GM18867 (cell line): ENCODE data around the gene HAPLN2.

Experiments used
- ATAC-seq: cut with Tn5 transposase; IDR thresholded peaks from one replicate; pipeline ENCODE4 v1.9.1; 2021; ENCODE audit warnings: mild to moderate bottlenecking, moderate library complexity; ENCODE audit not compliant: unreplicated experiment

HAPLN2 gene

GRCh38 chr1:156643778-156644092 lies 24.5 kb downstream of the HAPLN2 start:
- no peak for ATAC-seq

- ATAC-seq, result no peak
Measured at GRCh38 chr1:156644146-156644545, 24.9 kb downstream of the HAPLN2 start.

GRCh38 chr1:156644640-156645039 lies 25.4 kb downstream of the HAPLN2 start:
- no peak for ATAC-seq

- no peak for ATAC-seq
Measured at GRCh38 chr1:156645056-156645455, 25.8 kb downstream of the HAPLN2 start.

GRCh38 chr1:156645666-156646065 lies 26.5 kb downstream of the HAPLN2 start:
- no peak for ATAC-seq

DNA sequence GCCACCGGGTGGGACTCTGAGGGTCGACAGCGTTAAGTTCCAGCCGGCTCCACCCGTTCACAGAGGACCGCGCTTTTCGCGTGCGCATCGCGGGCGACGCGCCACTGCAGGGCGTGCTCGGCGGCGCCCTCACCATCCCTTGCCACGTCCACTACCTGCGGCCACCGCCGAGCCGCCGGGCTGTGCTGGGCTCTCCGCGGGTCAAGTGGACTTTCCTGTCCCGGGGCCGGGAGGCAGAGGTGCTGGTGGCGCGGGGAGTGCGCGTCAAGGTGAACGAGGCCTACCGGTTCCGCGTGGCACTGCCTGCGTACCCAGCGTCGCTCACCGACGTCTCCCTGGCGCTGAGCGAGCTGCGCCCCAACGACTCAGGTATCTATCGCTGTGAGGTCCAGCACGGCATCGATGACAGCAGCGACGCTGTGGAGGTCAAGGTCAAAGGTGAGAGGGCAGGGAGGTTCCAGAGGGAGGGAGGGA lies 27.6 kb downstream of the HAPLN2 start:
- ATAC-seq, result no peak

- no peak for ATAC-seq
Measured at GRCh38 chr1:156647351-156647750, 28.1 kb downstream of the HAPLN2 start.

DNA sequence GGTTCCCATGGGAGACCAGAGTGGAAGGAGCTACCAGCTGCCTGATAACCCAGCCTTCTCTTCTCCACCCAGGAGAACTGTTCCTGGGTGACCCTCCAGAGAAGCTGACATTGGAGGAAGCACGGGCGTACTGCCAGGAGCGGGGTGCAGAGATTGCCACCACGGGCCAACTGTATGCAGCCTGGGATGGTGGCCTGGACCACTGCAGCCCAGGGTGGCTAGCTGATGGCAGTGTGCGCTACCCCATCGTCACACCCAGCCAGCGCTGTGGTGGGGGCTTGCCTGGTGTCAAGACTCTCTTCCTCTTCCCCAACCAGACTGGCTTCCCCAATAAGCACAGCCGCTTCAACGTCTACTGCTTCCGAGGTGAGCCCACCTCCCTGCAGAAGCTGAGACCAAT lies 29.3 kb downstream of the HAPLN2 start:
- no peak for ATAC-seq

DNA sequence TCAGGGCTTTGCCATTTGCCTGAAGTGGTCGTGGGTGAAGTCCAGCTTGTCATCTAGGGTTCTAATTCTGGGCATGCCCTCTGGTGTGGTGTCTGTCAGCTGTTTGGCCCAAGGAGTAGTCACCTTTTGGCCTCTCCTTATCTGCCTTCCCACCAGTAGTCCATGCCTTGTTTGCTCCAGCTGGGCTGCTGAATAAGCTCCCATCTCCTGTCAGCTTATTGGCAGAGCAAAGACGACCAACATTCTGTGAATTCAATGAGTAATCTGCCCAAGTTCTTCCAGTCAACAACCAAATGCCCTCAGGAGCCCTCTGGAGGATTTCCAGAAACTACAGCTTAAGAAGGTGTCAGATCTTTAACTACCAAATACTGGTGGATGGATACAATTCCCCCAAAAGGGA lies 29.7 kb downstream of the HAPLN2 start:
- no peak for ATAC-seq

GRCh38 chr1:156652131-156652991 lies 33.1 kb downstream of the HAPLN2 start:
- no peak for ATAC-seq

DNA sequence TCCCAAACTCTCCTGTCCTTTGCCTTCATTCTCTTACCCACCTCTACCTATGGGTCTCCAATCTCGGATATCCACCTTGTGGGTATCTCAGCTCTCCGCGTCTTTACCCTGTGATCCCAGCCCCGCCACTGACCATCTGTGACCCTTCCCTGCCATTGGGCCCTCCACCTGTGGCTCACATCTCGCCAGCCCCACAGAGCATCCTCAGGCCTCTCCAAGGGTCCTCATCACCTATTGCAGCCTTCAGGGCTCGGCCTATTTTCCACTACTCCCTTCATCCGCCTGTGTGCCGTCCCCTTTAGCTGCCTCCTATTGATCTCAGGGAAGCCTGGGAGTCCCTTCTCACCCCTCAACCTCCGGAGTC lies 33.8 kb downstream of the HAPLN2 start:
- no peak for ATAC-seq

GRCh38 chr1:156654700-156655099 lies 35.5 kb downstream of the HAPLN2 start:
- ATAC-seq, result no peak

DNA sequence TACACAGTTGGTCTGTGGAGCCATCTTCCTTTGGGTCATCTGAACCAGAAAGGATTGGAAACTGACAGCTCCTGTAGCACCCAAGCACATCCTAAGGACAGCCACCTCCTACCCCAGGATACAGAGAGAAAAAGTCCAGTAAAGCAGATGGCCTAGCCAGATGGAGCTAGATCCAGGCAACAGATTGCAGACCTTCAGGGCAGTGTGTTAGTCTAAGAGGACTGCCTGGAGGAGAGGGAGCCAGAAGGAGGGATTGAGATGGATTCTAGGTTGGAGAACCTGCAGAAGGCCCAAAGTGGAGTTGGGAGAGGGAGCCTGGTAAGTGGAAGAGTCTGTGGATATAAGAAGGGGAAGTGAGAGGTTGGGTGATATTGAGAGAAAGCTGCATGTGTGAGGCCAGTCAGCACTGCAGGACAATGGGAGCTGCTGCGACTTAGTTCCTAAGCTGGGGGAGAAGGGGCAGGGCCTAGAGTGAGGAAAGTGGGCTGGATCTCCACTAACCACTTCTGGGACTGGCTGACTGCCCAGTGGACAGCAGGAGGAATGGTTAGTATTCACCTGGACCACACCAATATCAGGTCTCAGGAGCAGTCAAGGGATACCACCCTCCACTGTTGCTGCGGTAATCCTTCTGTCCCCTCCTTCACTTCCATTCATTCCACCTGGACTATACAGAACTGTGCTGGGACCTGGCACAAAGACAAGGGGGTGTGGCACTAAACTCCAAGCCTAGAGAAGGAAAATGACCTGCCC lies 36.1 kb downstream of the HAPLN2 start:
- no peak for ATAC-seq

DNA sequence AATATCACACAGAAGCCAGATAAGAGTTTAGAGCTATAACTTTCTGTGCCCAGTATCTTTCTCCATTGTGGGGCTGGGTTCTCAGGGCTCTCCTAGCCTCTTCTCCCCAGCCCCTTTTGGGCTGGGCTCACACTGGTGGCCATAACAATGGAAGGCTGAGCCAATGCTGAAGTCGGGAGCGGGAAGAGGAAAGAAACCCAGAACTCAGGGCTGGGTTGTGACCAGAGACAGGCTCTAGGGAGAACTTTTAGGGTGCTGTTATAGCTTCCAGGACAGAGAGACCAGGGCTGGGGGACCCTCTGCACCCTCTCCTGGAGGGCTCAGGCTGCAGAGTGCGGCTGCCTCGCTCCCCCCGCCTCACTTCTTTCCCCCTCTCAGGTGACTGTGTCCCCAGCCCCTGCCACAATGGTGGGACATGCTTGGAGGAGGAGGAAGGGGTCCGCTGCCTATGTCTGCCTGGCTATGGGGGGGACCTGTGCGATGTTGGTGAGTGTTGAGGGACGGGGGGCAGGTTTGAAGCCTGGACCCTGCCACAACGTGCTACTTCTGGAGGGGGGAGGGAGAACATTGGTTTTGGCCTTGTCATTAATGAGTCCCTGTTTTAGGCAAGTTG lies 36.8 kb downstream of the HAPLN2 start:
- no peak for ATAC-seq

GRCh38 chr1:156656806-156657740 lies 37.9 kb downstream of the HAPLN2 start:
- ATAC-seq, result no peak

- no peak for ATAC-seq
Measured at GRCh38 chr1:156657741-156658319, 38.6 kb downstream of the HAPLN2 start.

GRCh38 chr1:156658496-156658895 lies 39.3 kb downstream of the HAPLN2 start:
- no peak for ATAC-seq

GRCh38 chr1:156658945-156659574 lies 39.8 kb downstream of the HAPLN2 start:
- no peak for ATAC-seq

- no peak for ATAC-seq
Measured at GRCh38 chr1:156659661-156659987, 40.4 kb downstream of the HAPLN2 start.
